ENCODE results near the gene TOR4A. TPM values are rescaled to one million over a fixed set of nuclear protein-coding genes. Genes with fewer than 3 reads are reported as not detected.

Gene TOR4A
- total and polyA plus RNA-seq, 9 of the 15 experiments (the other 6 are each of a cell fraction or from before 2014, with no cell fraction given) = 3.9 to 49.2 (median 8.8) TPM

GRCh38 chr9:137240841-137241489 lies 36.6 kb upstream of the TOR4A start, which contains the start of gene TUBB4B (continued):
- TF ChIP-seq, protein P1, sequence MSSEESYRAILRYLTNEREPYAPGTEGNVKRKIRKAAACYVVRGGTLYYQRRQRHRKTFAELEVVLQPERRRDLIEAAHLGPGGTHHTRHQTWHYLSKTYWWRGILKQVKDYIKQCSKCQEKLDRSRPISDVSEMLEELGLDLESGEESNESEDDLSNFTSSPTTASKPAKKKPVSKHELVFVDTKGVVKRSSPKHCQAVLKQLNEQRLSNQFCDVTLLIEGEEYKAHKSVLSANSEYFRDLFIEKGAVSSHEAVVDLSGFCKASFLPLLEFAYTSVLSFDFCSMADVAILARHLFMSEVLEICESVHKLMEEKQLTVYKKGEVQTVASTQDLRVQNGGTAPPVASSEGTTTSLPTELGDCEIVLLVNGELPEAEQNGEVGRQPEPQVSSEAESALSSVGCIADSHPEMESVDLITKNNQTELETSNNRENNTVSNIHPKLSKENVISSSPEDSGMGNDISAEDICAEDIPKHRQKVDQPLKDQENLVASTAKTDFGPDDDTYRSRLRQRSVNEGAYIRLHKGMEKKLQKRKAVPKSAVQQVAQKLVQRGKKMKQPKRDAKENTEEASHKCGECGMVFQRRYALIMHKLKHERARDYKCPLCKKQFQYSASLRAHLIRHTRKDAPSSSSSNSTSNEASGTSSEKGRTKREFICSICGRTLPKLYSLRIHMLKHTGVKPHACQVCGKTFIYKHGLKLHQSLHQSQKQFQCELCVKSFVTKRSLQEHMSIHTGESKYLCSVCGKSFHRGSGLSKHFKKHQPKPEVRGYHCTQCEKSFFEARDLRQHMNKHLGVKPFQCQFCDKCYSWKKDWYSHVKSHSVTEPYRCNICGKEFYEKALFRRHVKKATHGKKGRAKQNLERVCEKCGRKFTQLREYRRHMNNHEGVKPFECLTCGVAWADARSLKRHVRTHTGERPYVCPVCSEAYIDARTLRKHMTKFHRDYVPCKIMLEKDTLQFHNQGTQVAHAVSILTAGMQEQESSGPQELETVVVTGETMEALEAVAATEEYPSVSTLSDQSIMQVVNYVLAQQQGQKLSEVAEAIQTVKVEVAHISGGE (CRISPR knock-in tag; IDR thresholded peaks at IDR 0.05) = peak in 1 of 3 experiments; percentile 80; a peak in 2 of 6 replicates
- TF ChIP-seq NELFE (IDR thresholded peaks at IDR 0.05; ENCODE audit: insufficient read depth, insufficient read length) (peak; percentile 75), TFAP4 (CRISPR knock-in tag; IDR thresholded peaks at IDR 0.05; ENCODE audit: borderline replicate concordance) (peak; percentile 38), YY1 (IDR thresholded peaks at IDR 0.05; ENCODE audit: borderline replicate concordance in 1 of 3, control insufficient read depth in 1 of 3, extremely low read depth in 1 of 3, insufficient read depth in 3 of 3, insufficient read length in 1 of 3, insufficient replicate concordance in 2 of 3, low read depth in 1 of 3, low read length in 2 of 3) (peak; percentile 49 to 93 (median 90)), SIN3B (IDR thresholded peaks at IDR 0.05; ENCODE audit: low read depth) (no peak), GTF2B (IDR thresholded peaks at IDR 0.05; ENCODE audit: extremely low read depth, insufficient read length) (peak; percentile 93), RBFOX2 (IDR thresholded peaks at IDR 0.05; ENCODE audit: low read depth, low read length) (peak; percentile 98), TAF1 (IDR thresholded peaks at IDR 0.05; ENCODE audit: control insufficient read depth, extremely low read depth, insufficient read depth, low read length, severe bottlenecking) (peak; percentile 99), SAFB (IDR thresholded peaks at IDR 0.05; ENCODE audit: borderline replicate concordance, low read depth, low read length) (no peak), FOXA3 (CRISPR knock-in tag; conservative IDR thresholded peaks at IDR 0.05 in 1 of 2, IDR thresholded peaks at IDR 0.05 in 1 of 2) (peak in 1 of 2 experiments; percentile 34; a peak in 1 of 4 replicates), SMAD4 (CRISPR knock-in tag; conservative IDR thresholded peaks at IDR 0.05) (peak; percentile 56), PHF20 (IDR thresholded peaks at IDR 0.05; ENCODE audit: partially characterized antibody) (no peak), SP1 (CRISPR knock-in tag; IDR thresholded peaks at IDR 0.05) (peak; percentile 95), PTBP1 (IDR thresholded peaks at IDR 0.05; ENCODE audit: low read depth, low read length) (no peak), RBM15 (IDR thresholded peaks at IDR 0.05; ENCODE audit: insufficient read depth, low read length) (no peak), PHB2 (IDR thresholded peaks at IDR 0.05; ENCODE audit: low read depth) (no peak), BRD4 (IDR thresholded peaks at IDR 0.05) (no peak)
- TF ChIP-seq, protein P2, sequence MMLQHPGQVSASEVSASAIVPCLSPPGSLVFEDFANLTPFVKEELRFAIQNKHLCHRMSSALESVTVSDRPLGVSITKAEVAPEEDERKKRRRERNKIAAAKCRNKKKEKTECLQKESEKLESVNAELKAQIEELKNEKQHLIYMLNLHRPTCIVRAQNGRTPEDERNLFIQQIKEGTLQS (IDR thresholded peaks at IDR 0.05) = no peak
- TF ChIP-seq, protein P2 (CRISPR knock-in tag; conservative IDR thresholded peaks at IDR 0.05) = 0 out of 2 replicates have a peak, but pooled peaks have one; percentile 40
